Fibroblast of upper back skin (primary cell): ENCODE data around the gene METRN.
A peak's percentile ranks its signal among the peaks of the same experiment; 100 is the strongest.

ENCODE experiments used
- DNase-seq: peaks from one replicate; pipeline ENCODE4 v3.0.0-alpha.2; 2013

The METRN gene

DNA sequence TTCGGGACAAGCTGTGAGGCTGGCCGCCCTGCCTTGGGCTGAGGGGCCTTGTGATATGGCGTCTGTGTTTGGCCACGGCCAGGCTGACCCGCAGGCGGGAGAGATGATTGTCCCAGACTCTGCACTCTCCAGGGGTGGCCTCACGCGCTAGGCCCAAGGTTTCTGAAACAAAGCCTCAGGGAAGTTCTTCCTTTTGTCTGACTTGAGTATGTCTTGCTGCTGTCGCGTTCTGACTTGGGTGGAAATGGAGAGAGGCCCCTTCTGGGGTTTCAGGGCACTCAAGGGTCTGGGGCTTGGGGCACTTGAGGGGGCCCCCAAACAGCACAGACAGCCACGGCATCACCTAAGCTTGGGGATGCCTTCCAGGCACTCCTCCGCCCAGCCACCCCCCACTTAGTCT lies 3.8 kb upstream of the METRN start:
- DNase-seq: no peak

DNA sequence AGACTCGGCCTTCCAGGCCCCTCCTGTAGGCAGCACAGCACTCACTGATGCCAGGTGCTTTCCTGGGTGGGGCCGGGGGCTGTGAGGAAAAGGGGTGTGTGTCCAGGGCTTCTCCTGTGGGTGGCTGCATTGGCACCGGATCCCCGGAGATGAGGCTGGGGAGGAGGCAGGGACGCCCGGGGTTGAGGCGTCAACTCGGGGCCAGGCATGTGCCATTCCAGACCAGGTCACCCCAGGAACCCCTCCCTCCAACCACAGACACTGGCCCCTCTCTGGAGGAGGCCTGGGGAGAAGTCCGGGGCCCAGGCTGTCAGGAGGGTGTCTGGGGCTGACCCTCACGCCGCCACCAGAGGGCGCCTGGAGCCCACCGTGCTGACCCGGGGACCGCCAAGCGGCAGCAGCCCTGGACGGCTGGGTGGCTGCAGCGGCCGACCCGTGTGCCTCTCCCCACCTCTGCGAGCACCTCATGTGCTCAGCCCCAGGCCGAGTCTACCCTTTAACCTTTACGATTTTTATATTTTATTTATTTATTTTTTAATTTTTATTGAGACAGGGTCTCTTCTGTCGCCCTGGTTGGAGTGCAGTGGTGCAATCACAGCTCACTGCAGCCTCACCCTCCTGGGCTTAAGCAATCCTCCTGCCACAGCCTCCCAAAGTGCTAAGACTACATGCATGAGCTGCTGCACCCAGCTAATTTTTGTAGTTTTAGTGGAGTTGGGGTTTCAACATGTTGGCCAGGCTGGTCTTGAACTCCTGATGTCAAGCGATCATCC lies 3.2 kb upstream of the METRN start:
- DNase-seq: peak; percentile 58

DNA sequence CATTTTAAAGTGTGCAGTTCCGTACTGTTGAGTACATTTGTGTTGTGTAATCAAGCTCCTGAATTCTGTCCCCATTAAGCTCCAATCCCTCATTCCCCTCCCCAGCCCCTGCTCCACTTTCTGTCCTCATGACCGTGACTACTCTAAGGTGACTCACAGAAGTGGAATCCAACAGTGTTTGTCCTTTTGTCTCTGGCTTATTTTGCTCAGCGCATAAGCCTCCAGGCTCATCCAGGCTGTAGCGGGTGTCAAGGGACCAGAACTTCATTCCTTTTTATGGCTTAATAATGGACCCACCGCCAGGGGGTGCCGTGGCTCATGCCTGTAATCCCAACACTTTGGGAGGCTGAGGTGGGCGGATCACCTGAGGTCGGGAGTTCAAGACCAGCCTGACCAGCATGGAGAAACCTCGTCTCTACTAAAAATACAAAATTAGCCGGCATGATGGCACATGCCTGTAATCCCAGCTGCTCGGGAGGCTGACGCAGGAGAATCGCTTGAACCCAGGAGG lies 2.1 kb upstream of the METRN start:
- DNase-seq: peak; percentile 87

DNA sequence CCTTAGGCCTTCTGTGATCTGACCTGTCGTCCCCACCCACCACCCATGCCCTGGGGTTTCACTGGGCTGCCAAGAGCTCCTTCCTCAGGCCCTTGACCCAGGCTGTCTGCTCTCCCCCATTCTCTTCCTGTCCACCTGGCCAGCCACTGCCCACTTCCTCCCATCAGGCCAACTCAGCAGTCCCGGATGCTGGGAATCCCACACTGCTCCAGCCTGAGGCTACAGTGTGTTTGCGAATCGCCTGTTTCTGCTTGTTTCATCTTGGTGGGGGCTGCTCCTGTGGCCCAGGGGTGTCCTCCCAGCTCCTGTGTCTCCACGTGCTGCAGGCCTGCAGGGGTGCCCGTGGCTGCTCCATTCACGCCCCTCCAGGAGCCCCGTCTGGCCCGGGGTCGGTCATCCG lies 839 bp upstream of the METRN start:
- DNase-seq: no peak

DNA sequence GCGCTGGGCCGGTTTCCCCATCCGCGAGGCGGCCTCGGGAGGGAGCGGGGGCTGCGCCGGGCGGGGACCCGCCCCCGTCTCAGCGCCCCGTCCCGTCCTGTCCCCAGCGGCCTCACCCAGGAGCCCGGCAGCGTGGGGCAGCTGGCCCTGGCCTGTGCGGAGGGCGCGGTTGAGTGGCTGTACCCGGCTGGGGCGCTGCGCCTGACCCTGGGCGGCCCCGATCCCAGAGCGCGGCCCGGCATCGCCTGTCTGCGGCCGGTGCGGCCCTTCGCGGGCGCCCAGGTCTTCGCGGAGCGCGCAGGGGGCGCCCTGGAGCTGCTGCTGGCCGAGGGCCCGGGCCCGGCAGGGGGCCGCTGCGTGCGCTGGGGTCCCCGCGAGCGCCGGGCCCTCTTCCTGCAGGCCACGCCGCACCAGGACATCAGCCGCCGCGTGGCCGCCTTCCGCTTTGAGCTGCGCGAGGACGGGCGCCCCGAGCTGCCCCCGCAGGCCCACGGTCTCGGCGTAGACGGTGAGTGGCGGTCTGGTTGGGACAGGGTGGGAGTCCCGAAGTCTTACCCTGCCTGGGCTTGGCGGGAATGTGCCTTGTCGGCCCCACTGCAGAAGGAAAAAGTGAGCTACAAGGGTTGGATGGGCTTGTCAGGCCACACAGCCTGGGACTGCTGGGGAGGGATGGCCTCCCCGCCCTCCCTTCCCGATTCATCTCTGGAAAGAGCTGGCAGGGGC lies 720 bp downstream of the METRN start:
- DNase-seq: no peak

DNA sequence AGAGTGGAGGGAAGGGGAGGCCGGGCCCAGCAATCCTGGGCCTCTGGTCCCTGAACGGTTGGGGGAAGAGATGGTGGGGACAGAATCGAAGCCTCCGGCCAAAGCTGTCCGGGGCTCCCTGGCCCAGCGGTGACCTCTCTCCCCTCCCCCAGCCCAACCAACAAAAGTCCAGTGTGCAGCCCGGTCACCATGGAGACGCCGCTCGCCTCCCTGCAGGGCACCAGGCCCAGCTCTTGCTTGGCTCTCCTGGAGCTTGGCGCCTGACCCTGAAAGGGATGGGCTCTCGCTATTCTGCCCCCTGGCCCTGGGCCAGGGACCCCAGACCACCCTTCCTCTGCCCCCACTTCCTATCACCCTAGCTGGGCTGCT lies 1.3 kb downstream of the METRN start:
- no peak for DNase-seq

DNA sequence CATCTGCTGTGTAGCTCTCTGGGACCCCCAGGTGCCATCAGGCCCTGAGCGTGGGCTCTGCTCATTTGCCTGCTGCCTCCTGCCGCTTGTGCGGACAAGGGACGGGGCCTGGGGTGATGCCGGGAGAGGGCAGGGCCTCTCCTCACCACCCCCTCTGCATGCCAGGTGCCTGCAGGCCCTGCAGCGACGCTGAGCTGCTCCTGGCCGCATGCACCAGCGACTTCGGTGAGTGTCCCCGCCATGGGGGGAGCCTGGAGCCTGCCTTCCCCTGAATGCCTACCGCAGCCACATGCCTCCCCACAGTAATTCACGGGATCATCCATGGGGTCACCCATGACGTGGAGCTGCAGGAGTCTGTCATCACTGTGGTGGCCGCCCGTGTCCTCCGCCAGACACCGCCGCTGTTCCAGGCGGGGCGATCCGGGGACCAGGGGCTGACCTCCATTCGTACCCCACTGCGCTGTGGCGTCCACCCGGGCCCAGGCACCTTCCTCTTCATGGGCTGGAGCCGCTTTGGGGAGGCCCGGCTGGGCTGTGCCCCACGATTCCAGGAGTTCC lies 1.9 kb downstream of the METRN start:
- DNase-seq: no peak

DNA sequence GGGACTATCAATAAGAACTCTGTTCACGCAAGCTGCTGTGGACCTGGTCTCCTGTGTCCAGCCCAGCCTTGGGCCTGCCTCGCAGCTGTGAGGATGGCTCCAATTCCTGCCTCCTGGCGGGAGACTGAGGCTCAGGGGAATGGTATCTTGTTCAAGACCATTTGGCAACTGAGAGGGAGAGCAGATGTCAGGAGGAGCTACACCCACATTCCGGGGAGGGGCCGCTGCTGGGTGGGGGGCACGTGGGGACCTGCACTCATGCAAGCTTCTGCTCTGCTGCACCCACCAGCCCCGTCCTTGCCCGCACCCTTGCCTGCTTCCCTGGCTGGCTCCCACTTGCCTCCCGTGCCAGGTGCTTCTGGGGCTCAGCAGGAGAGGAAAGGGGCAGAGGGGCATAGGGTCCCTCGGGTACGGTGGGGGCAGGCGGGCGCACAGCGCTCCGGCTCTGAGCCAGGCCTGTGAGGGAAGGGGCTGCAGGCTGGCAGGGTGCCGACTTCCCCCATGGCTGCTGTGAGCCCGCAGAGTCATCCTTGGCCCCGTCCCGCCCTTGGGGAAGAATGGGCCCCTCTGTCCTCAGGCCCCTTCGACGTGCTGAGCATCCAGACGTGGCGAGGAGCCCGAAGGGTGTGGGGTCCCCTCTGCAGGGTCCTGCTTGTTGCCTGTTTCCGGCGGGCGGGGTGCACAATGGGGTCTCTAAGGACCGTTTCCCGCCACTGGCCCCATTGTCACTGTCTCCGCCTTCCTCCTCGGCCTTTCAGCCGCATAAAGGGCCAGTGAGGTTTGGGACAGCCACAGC lies 2.7 kb downstream of the METRN start:
- DNase-seq: no peak

DNA sequence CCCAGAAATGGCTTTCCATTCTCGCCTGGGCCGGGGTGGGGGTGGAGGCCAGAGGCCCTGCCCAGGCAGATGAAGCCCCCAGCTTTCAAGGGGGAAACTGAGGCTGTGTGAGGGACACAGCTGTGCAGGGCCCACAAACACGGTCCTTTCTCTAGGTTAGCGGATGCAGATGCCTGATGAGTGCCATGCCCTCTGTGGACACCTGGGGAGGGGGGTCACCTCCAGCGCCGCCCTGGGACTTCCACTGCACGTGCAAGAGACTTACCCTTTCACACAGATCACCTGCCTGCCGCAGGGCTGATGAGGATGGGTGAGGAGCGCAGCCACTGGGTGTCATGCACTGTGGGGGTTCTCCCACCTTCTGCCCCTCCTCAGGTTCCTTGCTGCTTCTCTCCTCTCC lies 3.5 kb downstream of the METRN start:
- DNase-seq: no peak

DNA sequence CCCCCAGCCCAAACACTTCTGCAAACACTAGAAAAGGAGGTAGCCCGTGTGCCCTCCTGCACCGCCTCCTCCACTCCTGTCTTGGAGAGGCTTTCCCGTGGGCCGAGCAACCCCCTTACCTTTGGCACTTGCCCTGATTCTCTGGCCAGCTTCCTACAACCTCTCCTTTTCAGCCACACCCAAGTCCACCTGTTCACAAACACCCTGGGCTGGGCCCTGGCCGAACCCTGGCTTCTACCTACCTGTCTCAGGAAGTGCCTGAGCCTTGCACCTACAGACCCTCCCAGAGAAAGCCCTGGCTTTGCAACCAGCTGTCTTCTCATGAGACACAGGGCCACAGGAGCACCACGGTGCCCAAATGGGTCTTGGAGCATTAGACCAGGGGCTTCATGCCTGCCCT lies 4.0 kb downstream of the METRN start:
- no peak for DNase-seq

DNA sequence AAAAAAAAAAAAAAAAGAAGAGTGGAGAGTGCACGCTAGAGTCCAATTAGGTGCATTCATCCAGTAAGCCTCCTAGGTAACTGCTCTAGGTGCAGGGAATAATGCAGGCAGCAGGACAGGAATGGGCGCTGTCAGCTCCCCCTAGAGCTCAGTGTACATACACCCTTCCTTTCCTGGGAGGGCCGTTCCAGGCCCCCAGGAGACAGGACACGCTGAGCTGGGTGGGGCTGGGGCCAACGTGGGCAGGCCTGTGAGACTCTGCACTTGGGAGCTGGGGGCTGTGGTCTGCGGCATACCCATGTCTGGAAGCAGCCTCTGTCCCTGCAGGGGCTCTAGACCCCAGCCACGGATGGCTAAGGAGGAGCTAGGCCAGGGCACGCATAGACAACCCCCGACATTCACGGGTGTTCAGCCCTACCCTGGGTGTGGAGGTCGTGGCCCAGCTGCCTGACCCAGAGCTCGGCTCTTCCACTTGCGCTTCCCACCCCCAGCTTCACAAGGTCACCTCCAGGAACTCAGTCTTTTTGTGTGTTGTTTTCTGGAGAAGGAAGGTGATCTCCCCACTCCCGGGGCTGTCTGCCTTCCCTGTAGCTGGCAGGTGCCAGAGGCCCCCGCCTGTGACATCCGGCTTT lies 5.0 kb downstream of the METRN start:
- no peak for DNase-seq

DNA sequence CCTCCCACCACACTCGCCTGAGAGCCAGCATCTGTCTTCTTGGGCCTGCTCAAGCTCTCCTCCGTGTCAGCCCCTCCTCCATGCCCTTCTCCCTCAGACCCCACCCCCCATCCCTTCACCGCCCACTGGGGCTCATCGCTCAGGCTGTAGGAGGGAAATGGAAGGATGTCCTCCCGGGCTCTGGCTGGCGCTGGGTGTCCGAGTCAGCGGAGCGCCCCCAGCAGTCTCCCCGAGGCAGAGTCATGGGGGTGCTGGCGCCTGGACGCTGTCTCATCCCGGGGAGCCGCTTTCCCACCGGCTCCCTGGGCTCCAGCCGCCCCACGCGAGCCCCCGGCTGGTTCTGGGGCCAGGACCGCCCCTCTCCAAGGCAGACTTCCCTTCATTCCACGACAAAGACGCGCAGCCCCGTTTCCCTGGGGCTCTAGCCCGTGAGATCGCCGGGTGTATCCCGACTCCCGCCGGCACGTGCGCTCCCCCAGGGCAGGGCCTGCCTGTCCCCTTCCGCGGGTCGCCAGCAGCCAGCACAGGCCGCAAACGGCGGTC lies 5.6 kb downstream of the METRN start:
- DNase-seq: peak; percentile 72

DNA sequence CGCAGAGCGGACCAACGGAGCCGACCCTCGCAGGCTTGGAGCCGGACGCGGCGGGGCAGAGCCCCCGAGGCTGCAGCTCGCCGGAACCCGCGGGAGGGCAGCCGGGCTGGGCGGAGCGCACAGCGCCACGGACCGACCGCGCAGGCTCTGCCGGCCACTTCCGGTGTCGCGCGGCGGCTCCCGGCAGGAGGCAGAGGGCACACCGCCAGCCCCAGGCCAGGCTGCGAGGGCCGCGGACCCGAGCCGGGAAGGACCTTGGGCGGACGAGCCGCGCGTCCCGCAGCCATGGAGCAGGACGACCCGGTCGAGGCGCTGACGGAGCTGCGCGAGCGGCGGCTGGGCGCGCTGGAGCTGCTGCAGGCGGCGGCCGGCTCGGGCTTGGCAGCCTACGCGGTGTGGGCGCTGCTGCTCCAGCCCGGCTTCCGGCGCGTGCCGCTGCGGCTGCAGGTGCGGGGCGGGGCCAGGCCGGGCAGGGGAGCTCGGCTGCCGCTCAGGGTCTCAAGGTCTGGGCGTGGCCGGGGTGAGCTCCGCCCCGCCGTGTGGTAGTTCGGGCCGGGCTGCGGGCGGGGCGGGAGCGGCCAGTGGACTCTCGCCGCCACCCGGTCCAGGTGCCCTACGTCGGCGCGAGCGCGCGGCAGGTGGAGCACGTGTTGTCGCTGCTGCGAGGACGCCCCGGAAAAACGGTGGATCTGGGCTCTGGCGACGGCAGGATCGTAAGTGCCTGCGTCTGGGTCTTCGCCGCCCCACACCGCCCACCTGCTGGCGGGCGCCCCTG lies 6.3 kb downstream of the METRN start, which contains the start of gene ANTKMT:
Gene ANTKMT (plus strand): TSS at position 157 of the 775 bp plus-strand sequence. CDS start 129 bp downstream, at position 286.
- peak; percentile 64 for DNase-seq

DNA sequence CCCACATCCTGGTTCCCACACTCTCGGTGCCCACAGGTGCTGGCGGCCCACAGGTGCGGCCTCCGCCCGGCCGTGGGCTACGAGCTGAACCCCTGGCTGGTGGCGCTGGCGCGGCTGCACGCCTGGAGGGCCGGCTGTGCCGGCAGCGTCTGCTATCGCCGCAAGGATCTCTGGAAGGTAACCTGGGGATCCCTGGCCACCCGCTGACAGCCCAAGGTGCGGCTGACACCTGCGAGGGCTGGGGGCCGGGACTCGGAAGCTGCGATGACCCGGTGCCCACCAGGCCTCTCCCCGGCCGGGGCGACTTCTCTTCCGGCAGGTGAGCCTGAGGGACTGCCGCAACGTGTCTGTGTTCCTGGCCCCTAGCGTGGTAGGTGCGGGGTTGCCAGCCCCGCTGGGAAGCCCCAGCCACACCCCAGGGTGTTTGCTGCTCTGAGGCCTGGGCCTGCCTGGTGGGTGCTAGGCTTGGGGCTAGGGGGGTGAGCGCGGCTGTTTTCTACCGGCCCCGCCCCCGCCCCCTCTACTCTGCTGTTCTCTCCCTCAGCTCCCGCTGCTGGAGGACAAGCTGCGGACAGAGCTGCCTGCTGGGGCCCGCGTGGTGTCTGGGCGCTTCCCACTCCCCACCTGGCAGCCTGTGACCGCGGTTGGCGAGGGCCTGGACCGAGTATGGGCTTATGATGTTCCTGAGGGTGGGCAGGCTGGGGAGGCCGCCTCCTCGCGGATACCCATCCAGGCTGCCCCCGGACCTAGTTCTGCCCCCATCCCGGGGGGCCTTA lies 7.0 kb downstream of the METRN start:
- DNase-seq: no peak

DNA sequence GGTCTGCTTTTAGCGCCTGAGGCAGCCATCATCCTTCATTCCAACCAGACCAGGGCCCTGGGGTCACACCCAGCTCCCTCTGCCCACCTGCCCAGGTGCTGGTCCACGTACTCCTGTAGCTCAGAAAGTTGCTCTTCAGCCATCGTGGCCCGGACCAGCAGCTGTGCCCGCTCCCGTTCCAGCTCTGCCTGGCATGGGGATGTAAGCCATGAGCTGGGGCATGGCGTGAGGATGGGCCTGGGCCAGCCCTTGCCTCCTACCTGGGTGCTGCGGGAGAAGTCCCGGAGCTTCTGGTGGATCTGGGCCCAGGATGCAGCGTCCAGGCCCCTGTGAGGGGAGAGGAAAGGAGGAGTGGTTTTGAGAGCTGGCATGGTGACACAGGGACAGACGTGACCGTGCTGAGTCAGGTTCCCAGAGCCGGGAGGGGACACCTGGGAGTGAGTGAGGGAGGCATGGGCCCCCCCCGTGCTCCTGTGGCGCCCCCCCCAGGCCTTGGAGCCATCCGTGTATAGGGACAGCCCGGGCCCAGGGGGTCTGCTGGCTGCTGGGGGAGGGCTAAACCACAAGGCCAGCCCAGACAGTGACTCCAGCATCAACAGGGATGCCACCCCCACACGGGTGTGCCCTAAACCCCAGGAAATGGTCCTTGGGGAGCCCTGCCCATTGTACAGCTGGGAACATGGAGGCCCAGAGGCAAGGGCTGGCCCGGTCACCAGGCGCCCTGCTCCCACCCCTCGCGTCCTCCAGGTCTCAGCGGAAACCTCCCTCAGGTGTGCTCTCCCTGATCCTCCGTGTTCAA lies 8.1 kb downstream of the METRN start:
- no peak for DNase-seq

DNA sequence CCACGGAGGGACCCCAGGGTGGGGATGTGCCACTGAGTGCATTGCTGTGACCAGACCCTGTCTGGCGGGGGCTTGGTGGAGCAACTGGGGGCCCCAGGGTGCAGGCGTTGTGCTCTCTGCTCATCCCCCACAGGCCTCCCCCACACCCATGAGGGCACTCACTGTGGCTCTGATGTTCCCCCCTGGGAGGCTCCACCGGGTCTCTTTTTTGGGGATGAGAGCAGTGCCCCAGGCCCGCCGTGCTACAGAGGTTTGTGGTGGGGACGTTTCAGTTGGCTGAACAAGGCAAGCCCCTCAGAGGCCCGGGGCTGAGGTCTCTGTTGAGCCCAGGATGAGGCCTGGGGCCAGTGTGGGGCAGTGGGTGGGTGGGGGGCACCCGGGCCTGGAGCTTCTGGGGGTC lies 8.8 kb downstream of the METRN start:
- DNase-seq: no peak

DNA sequence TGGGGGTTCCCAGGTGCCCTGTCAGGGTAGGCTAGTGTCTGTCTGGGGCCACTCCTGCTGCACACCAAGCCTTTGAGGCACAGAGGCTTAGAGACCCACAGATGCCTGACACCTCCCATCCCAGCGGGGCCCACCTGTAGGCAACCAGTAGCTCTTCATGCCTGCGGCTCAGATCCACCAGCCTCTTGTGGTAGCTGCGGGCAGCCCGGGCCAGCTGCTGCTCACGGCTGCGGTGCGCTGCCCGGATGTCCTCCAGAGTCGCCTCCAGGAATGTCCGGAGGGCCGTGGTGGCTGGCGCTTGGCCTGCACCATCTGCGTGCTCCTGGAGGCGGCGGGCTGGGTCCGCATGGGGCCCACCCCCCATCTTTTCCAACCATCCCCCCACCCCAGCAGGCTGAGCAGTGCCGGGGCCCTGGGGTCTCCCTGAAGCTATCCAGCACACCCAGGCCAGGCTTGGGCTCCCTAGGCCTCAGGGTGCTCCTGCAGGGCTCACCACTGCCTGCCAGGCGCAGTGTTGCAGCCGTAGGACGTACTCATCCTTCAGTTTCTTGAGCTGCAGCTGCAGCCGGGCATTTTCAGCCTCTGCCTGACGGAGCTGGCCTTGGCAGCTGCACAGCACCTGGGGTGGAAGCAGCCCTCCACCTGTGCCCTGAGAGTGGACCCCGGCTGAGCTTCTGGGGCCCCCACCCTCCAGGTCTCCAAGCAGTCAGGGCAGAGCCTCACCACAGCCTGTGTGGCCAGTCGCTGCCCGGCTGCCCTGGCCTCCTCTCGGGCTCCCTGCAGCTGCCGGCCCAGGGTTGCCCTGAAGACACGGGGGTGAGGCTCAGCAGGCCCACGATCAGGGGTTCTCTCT lies 9.5 kb downstream of the METRN start:
- DNase-seq: no peak

DNA sequence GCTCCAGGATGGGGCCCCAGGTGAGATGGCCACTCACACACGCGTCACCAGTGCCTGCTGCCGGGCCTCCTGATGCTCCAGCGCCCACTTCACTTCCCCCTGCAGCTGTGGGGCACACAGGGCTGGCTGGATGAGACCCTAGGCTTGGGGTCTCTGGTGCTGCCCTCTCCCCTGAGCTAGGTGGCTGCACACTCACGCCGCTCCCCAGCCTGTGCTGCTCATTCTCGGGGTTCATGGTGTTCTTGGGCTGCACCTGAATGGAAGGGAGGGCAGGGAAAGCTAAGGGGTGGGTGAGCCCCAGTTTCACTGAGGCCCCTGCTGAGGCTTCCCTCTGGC lies 10.1 kb downstream of the METRN start:
- DNase-seq: no peak
